CD14-positive monocyte (primary cell): ENCODE data around the gene ATRN. TPM values are rescaled to one million over a fixed set of nuclear protein-coding genes. Genes with fewer than 3 reads are reported as not detected.
A peak's percentile ranks its signal among the peaks of the same experiment; 100 is the strongest.

Experiments
- DNase-seq, 3 donors: peaks; one replicate each; pipeline ENCODE4 v3.0.0-alpha.2; 2011 to 2022
- H2AFZ ChIP-seq: 2 replicates; pipeline ENCODE4 v1.6.0; 2012; ENCODE audit warnings: mild to moderate bottlenecking, low read depth, low read length, inconsistent platforms; ENCODE audit not compliant: insufficient read depth, poor library complexity, severe bottlenecking
- H3K27ac ChIP-seq, 2 donors: 1 replicate in 1 of 2; 2 replicates in 1 of 2; pipeline ENCODE4 v1.5.1; 2012 to 2013; ENCODE audit warnings: low read length in 2 of 2, control low read depth in 1 of 2, inconsistent platforms in 1 of 2, low read depth in 1 of 2, mild to moderate bottlenecking in 1 of 2
- H3K27me3 ChIP-seq, 2 donors: one replicate each; pipeline versions ENCODE4 v1.6.0 to v1.6.1; 2011 to 2013; ENCODE audit warnings: low read length in 2 of 2; ENCODE audit not compliant: control insufficient read depth in 2 of 2, insufficient read depth in 2 of 2
- H3K36me3 ChIP-seq, 2 donors: replicated peaks in 1 of 2; 1 replicate in 1 of 2; 2 replicates in 1 of 2; pipeline versions ENCODE4 v1.5.1 to v1.6.1; 2012 to 2013; ENCODE audit warnings: low read length in 2 of 2, control low read depth in 1 of 2, inconsistent platforms in 1 of 2, mild to moderate bottlenecking in 1 of 2; ENCODE audit not compliant: insufficient read depth in 2 of 2, control insufficient read depth in 1 of 2
- H3K4me1 ChIP-seq, 2 donors: 1 replicate in 1 of 2; 2 replicates in 1 of 2; pipeline versions ENCODE4 v1.5.1 to v1.6.1; 2012 to 2013; ENCODE audit warnings: low read length in 2 of 2, control low read depth in 1 of 2, inconsistent platforms in 1 of 2, mild to moderate bottlenecking in 1 of 2, moderate library complexity in 1 of 2; ENCODE audit not compliant: insufficient read depth in 2 of 2, control insufficient read depth in 1 of 2
- H3K4me2 ChIP-seq: replicated peaks from 2 replicates; pipeline ENCODE3; 2012; ENCODE audit warnings: low read length, moderate library complexity, mild to moderate bottlenecking; ENCODE audit not compliant: poor library complexity, severe bottlenecking; ENCODE audit errors: extremely low read depth
- H3K4me3 ChIP-seq, 3 experiments: fragments of 200-600 bp in 1 of 3; sonication (generic) in 1 of 3; replicated peaks in 1 of 3; 1 replicate in 2 of 3; 2 replicates in 1 of 3; pipeline ENCODE4 v1.5.1; 2011 to 2013; ENCODE audit warnings: low read length in 3 of 3, mild to moderate bottlenecking in 3 of 3, control low read depth in 2 of 3, low read depth in 2 of 3, inconsistent platforms in 1 of 3, moderate library complexity in 1 of 3
- H3K79me2 ChIP-seq: 2 replicates; pipeline ENCODE4 v1.6.0; 2012; ENCODE audit warnings: mild to moderate bottlenecking, control low read depth, inconsistent platforms, low read length, moderate library complexity; ENCODE audit not compliant: insufficient read depth
- H3K9ac ChIP-seq: 2 replicates; pipeline ENCODE4 v1.6.0; 2017; ENCODE audit warnings: low read length, mild to moderate bottlenecking; ENCODE audit not compliant: insufficient read depth, poor library complexity, severe bottlenecking
- H3K9me3 ChIP-seq, 2 donors: replicated peaks in 1 of 2; 1 replicate in 1 of 2; 2 replicates in 1 of 2; pipeline versions ENCODE4 v1.5.1 to v1.6.1; 2012 to 2013; ENCODE audit warnings: low read length in 2 of 2, control low read depth in 1 of 2; ENCODE audit not compliant: control insufficient read depth in 1 of 2, insufficient read depth in 1 of 2
- H4K20me1 ChIP-seq: 2 replicates; pipeline ENCODE4 v1.6.0; 2012; ENCODE audit warnings: mild to moderate bottlenecking, low read length, control low read depth, moderate library complexity; ENCODE audit not compliant: insufficient read depth
- H3K27ac Mint-ChIP-seq, 7 donors: one replicate each; pipeline ENCODE4 v1.8.0; 2020; ENCODE audit warnings: mild to moderate bottlenecking in 7 of 7, mixed read lengths in 7 of 7, moderate library complexity in 6 of 7, inconsistent platforms in 2 of 7
- H3K27me3 Mint-ChIP-seq, 3 donors: one replicate each; pipeline ENCODE4 v1.8.0; 2021 to 2022; ENCODE audit warnings: low read depth in 3 of 3, mild to moderate bottlenecking in 3 of 3, mixed read lengths in 3 of 3, moderate library complexity in 3 of 3, inconsistent platforms in 1 of 3
- H3K36me3 Mint-ChIP-seq, 2 donors: one replicate each; pipeline ENCODE4 v1.8.0; 2020; ENCODE audit warnings: mixed read lengths in 2 of 2, inconsistent platforms in 1 of 2, mild to moderate bottlenecking in 1 of 2
- H3K4me1 Mint-ChIP-seq: one replicate; pipeline ENCODE4 v1.8.0; 2020; ENCODE audit warnings: mild to moderate bottlenecking, mixed read lengths
- H3K4me3 Mint-ChIP-seq, 2 donors: one replicate each; pipeline ENCODE4 v1.8.0; 2020; ENCODE audit warnings: mild to moderate bottlenecking in 2 of 2, mixed read lengths in 2 of 2, moderate library complexity in 1 of 2
- H3K9me3 Mint-ChIP-seq, 7 donors: one replicate each; pipeline ENCODE4 v1.8.0; 2020 to 2022; ENCODE audit warnings: mixed read lengths in 7 of 7, mild to moderate bottlenecking in 6 of 7, moderate library complexity in 6 of 7, inconsistent platforms in 2 of 7
- WGBS: methylation state at CpG from one replicate; pipeline ENCODE4 v1.1.5; 2013; ENCODE audit warnings: missing lambda C conversion rate; ENCODE audit not compliant: insufficient coverage; 5-methylcytosine and 5-hydroxymethylcytosine counted together
- intact Hi-C, 2 donors: fragments of 100-400 bp; cut with micrococcal nuclease; formaldehyde crosslinking; loops; one replicate each; pipeline versions ENCODE4 v1.15.0 to v1.15.1; 2023
- polyA plus RNA-seq, 3 donors: library from polyadenylated mRNA; depleted of rRNA in 1 of 3; unstranded in 2 of 3; stranded (reverse) in 1 of 3; fragments of 300-500 nt in 2 of 3; fragments of >200 nt in 1 of 3; fragmentation: Illumina TruSeq in 2 of 3; gene quantifications; 1 replicate in 2 of 3; 2 replicates in 1 of 3; pipeline ENCODE4 v1.2.3, GENCODE V29; 2012 to 2021
- TF ChIP-seq, protein P1 (sequence below): fragments of 200-600 bp; IDR thresholded peaks from one replicate; pipeline ENCODE4 v1.8.0; 2022; ENCODE audit warnings: antibody characterized with exemption, mild to moderate bottlenecking

The ATRN gene
- polyA plus RNA-seq, 3 donors, result 10.2 to 17.4 (median 11.5) TPM

DNA sequence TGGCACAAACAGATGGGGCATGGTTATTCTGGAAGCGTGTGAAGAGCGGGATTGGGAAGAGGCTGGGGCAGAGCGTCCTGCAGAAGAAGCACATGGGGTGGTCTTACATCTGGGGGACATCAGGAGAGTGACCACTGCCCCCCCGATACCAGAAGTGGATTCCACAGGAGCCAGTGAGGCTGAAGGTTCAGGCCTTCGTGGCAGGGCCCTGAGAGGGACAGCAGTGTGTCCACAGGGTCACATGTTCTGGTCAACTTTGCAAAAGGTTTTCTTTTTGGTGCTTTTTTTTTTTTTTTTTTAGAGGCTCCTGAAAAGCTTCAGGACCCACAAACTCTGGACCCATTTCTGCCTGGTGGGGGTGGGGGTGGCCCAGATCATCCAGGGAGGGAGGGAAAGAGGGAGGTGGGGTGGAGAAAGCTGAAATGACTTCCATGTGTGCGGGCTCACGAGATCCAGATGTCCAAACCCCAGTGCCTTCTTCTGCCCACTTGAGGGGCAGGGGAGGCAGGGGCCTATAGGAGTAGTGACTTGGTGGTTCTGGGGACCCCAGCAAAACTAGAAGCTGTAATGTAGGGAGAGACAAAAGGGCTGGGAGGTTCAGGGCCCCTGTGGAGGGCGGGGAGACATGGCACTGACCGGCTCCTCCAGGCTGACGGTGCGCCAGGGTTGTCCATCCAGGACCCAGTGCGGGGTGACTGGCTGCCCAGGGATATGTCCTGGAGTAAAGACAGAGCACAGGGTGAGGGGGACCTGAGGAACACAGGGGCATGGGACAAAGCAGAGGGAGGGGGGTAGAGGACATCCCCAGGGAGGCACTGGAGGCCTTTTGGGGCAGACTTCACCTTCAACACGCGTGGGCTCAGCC is 208.3 kb downstream of the ATRN start:
- H3K4me2 ChIP-seq, result no peak overlapping the region
- peaks cover 0 to 2% of the 10 kb centered on the region in 2 donors for H3K36me3 Mint-ChIP-seq
- H3K4me3 Mint-ChIP-seq, result peak overlapping the region in 1 of 2 donors; percentile 39
- H3K4me3 ChIP-seq, result no peak overlapping the region
- H3K4me1 ChIP-seq, result peaks cover 10% of the 10 kb centered on the region in 2 donors
- peaks cover 0 to 12% (median 4%) of the 10 kb centered on the region in 7 donors for H3K9me3 Mint-ChIP-seq
- H3K9me3 ChIP-seq, result no peaks in the 10 kb centered on the region
- WGBS, result 95% methylated on average over 14 of the region's 14 CpGs
- TF ChIP-seq, protein P1, sequence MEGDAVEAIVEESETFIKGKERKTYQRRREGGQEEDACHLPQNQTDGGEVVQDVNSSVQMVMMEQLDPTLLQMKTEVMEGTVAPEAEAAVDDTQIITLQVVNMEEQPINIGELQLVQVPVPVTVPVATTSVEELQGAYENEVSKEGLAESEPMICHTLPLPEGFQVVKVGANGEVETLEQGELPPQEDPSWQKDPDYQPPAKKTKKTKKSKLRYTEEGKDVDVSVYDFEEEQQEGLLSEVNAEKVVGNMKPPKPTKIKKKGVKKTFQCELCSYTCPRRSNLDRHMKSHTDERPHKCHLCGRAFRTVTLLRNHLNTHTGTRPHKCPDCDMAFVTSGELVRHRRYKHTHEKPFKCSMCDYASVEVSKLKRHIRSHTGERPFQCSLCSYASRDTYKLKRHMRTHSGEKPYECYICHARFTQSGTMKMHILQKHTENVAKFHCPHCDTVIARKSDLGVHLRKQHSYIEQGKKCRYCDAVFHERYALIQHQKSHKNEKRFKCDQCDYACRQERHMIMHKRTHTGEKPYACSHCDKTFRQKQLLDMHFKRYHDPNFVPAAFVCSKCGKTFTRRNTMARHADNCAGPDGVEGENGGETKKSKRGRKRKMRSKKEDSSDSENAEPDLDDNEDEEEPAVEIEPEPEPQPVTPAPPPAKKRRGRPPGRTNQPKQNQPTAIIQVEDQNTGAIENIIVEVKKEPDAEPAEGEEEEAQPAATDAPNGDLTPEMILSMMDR, result no peak
- no peaks in the 10 kb centered on the region for H3K79me2 ChIP-seq
- peaks cover 17 to 73% of the 10 kb centered on the region in 2 donors for H3K27me3 ChIP-seq
- peaks cover 13% of the 10 kb centered on the region for H3K4me1 Mint-ChIP-seq
- H2AFZ ChIP-seq, result no peak overlapping the region
- no peak overlapping the region for H3K27ac ChIP-seq
- H4K20me1 ChIP-seq, result no peaks in the 10 kb centered on the region
- peak overlapping the region in 1 of 7 donors; percentile 48 for H3K27ac Mint-ChIP-seq
- H3K36me3 ChIP-seq, result no peaks in the 10 kb centered on the region
- H3K27me3 Mint-ChIP-seq, result peaks cover 69 to 83% (median 77%) of the 10 kb centered on the region in 3 donors
- intact Hi-C loops, result loop anchor here in 1 of 2 donors (5.0 kb wide), 2 partner anchors 68 to 178 kb away; no protein-coding TSS in a partner anchor
- DNase-seq, result no peak
- no peak overlapping the region for H3K9ac ChIP-seq

DNA sequence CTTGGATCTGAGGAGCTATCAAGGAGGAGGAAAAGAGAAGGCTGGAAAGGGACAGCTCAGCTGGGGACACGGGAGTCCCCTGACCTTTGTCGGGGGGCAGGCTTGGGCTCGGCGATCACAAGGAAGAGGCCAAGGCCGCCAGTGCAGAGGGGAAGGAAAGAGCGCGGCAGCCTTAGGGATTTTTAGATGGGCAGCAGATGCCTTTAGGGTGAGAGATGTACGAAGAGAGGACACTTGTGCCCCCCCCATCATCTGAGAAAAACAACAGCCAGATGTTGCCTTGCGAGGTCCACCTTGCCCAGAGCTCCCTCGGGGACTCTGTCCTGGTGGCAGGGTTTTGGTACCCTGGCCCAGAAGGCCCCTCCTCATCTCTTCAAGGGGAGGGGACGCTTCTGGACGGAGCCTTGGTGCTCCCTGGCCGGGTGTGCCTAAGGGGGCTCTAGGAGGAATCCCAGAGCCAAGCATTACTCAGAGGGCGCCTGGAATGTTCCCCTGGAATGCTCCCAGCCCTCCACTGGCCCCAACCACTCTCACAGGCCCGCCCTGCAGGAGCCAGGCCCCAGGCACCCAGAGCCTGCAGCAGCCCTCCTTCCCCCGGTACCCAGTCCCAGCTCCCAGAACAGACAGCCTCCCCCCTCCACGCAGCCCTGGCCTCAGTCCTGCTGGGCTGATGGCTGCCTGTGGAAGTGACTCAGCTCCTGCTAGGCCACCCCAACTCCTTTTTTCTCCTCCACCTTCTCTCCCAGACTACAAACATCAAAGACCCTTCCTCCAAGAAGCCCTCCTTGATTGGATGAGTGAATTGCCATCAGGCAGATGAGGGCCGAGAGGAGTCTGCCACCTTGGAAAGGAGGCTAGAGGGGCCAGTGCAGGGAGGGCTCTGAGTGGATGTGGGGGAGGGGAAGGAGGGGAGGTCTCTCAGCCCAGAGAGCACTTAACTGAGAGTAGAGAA is 209.2 kb downstream of the ATRN start:
- TF ChIP-seq, protein P1, result no peak
- Histone ChIP-seq H3K27ac (no peak overlapping the region), H4K20me1 (no peaks in the 10 kb centered on the region), H3K79me2 (no peaks in the 10 kb centered on the region), H3K4me3 (no peak overlapping the region), H3K36me3 (no peaks in the 10 kb centered on the region), H3K9ac (no peak overlapping the region), H3K27me3 (peaks cover 17 to 72% of the 10 kb centered on the region in 2 donors), H2AFZ (no peak overlapping the region), H3K9me3 (no peaks in the 10 kb centered on the region), H3K4me1 (peaks cover 10% of the 10 kb centered on the region in 2 donors), H3K4me2 (no peak overlapping the region)
- intact Hi-C loops, result loop anchor here in 1 of 2 donors (5.0 kb wide), 2 partner anchors 67 to 177 kb away; no protein-coding TSS in a partner anchor
- peaks cover 69 to 82% (median 71%) of the 10 kb centered on the region in 3 donors for H3K27me3 Mint-ChIP-seq
- WGBS, result 85% methylated on average over 12 of the region's 18 CpGs
- DNase-seq, result no peak
- H3K27ac Mint-ChIP-seq, result no peak overlapping the region
- H3K4me1 Mint-ChIP-seq, result peaks cover 13% of the 10 kb centered on the region
- H3K36me3 Mint-ChIP-seq, result peaks cover 0 to 2% of the 10 kb centered on the region in 2 donors
- peak overlapping the region in 1 of 2 donors; percentile 48 for H3K4me3 Mint-ChIP-seq
- H3K9me3 Mint-ChIP-seq, result peaks cover 0 to 12% (median 4%) of the 10 kb centered on the region in 7 donors
